Osteoblast (primary cell): ENCODE data around the gene ASB2. TPM values are rescaled to one million over a fixed set of nuclear protein-coding genes. Genes with fewer than 3 reads are reported as not detected.

Experiments used
- DNase-seq: peaks from one replicate; pipeline ENCODE4 v3.0.0; 2011; ENCODE audit warnings: low spot score, mixed read lengths; ENCODE audit not compliant: insufficient read length; ENCODE audit errors: missing footprints
- H2AFZ ChIP-seq: 2 replicates; pipeline ENCODE4 v1.6.0; 2011; ENCODE audit warnings: mild to moderate bottlenecking, low read length
- H3K27ac ChIP-seq: 2 replicates; pipeline ENCODE4 v1.5.1; 2011; ENCODE audit warnings: mild to moderate bottlenecking, low read depth, low read length, moderate library complexity
- H3K27me3 ChIP-seq: 2 replicates; pipeline ENCODE4 v1.6.0; 2012; ENCODE audit warnings: mild to moderate bottlenecking, control low read depth, inconsistent platforms, low read length, moderate library complexity; ENCODE audit not compliant: insufficient read depth
- H3K36me3 ChIP-seq: 2 replicates; pipeline ENCODE4 v1.5.1; 2011; ENCODE audit warnings: mild to moderate bottlenecking, low read length, control low read depth, moderate library complexity; ENCODE audit not compliant: insufficient read depth
- H3K4me1 ChIP-seq: 2 replicates; pipeline ENCODE4 v1.5.1; 2011; ENCODE audit warnings: mild to moderate bottlenecking, low read length, control low read depth, moderate library complexity; ENCODE audit not compliant: insufficient read depth
- H3K4me2 ChIP-seq: 2 replicates; pipeline ENCODE4 v1.6.0; 2011; ENCODE audit warnings: mild to moderate bottlenecking, low read length; ENCODE audit not compliant: insufficient read depth
- H3K4me3 ChIP-seq: fragments of 200-600 bp; sonication (generic); 3 replicates; pipeline ENCODE4 v1.5.1; 2012; ENCODE audit warnings: mild to moderate bottlenecking, low read length, inconsistent platforms; ENCODE audit not compliant: insufficient read depth
- H3K79me2 ChIP-seq: 2 replicates; pipeline ENCODE4 v1.6.0; 2012; ENCODE audit warnings: mild to moderate bottlenecking, low read length, control low read depth, inconsistent platforms; ENCODE audit not compliant: insufficient read depth
- H3K9me3 ChIP-seq: 2 replicates; pipeline ENCODE4 v1.5.1; 2011; ENCODE audit warnings: low read depth, low read length, control low read depth
- H4K20me1 ChIP-seq: 2 replicates; pipeline ENCODE4 v1.6.0; 2012; ENCODE audit warnings: mild to moderate bottlenecking, low read length, control low read depth; ENCODE audit not compliant: insufficient read depth
- CTCF ChIP-seq: IDR thresholded peaks from 2 replicates; pipeline ENCODE4 v1.5.1; 2011; ENCODE audit warnings: mild to moderate bottlenecking, low read depth, low read length, moderate library complexity; ENCODE audit errors: extremely low read depth
- small RNA-seq: library from RNA; depleted of rRNA; stranded (forward); fragments of <200 nt; gene quantifications from one replicate; pipeline ENCODE3, GENCODE V24; 2012
- total RNA-seq: library from RNA; depleted of rRNA; stranded (reverse); fragments of >200 nt; gene quantifications from 2 replicates; pipeline ENCODE4 v1.2.3, GENCODE V29; 2012

ASB2 gene
- total RNA-seq, 1 donor = 1.1 TPM

GRCh38 chr14:93884950-93885349, 91.4 kb downstream of the ASB2 start:
- Histone ChIP-seq H3K79me2 (no peaks in the 10 kb centered on the region), H3K27ac (no peak overlapping the region), H3K4me3 (no peak overlapping the region), H3K36me3 (no peaks in the 10 kb centered on the region), H2AFZ (no peak overlapping the region), H3K27me3 (peaks cover 4% of the 10 kb centered on the region), H4K20me1 (no peaks in the 10 kb centered on the region), H3K4me2 (no peak overlapping the region), H3K4me1 (no peaks in the 10 kb centered on the region), H3K9me3 (no peaks in the 10 kb centered on the region)
- TF ChIP-seq CTCF = no peak
- DNase-seq = no peak

Small RNA genes lying within 50 kb of the gene (small RNA-seq; reads per million reads assigned to genes)
- gene MIR4506 = not detected

Other genes starting within 250 kb of the ASB2 start
- gene PRIMA1, start 188.1 kb downstream of the ASB2 start, total RNA-seq = not detected in 2 replicates
- not detected in 2 replicates for gene FAM181A, start 49.2 kb downstream of the ASB2 start, total RNA-seq
- gene CCDC197, start 20.7 kb upstream of the ASB2 start, total RNA-seq = not detected in 2 replicates
- 1.2 and 1.4 TPM in 2 replicates for gene OTUB2, start 49.8 kb upstream of the ASB2 start, total RNA-seq
- 112 and 134 TPM in 2 replicates for gene DDX24, start 104.6 kb upstream of the ASB2 start, total RNA-seq
- gene IFI27L1, start 104.7 kb upstream of the ASB2 start, total RNA-seq = 9.8 and 11.5 TPM in 2 replicates
- gene IFI27, start 134.2 kb upstream of the ASB2 start, total RNA-seq = 80.7 and 87.8 TPM in 2 replicates
- 69.5 and 76.7 TPM in 2 replicates for gene IFI27L2, start 153.0 kb upstream of the ASB2 start, total RNA-seq
- gene PPP4R4, start 197.8 kb upstream of the ASB2 start, total RNA-seq = under 0.01 and 0.29 TPM in 2 replicates